Stimulated activated CD8-positive, alpha-beta memory T cell treated with anti-CD3 and anti-CD28 coated beads, Interleukin-15, amount 100 ng/mL, for 4 hours (primary cell): ENCODE data around the gene ING1.

ENCODE experiments used
- DNase-seq, 2 donors: peaks; one replicate each; pipeline ENCODE4 v3.0.0-alpha.2; 2020; ENCODE audit warnings: low read depth in 2 of 2

ING1 gene

DNA sequence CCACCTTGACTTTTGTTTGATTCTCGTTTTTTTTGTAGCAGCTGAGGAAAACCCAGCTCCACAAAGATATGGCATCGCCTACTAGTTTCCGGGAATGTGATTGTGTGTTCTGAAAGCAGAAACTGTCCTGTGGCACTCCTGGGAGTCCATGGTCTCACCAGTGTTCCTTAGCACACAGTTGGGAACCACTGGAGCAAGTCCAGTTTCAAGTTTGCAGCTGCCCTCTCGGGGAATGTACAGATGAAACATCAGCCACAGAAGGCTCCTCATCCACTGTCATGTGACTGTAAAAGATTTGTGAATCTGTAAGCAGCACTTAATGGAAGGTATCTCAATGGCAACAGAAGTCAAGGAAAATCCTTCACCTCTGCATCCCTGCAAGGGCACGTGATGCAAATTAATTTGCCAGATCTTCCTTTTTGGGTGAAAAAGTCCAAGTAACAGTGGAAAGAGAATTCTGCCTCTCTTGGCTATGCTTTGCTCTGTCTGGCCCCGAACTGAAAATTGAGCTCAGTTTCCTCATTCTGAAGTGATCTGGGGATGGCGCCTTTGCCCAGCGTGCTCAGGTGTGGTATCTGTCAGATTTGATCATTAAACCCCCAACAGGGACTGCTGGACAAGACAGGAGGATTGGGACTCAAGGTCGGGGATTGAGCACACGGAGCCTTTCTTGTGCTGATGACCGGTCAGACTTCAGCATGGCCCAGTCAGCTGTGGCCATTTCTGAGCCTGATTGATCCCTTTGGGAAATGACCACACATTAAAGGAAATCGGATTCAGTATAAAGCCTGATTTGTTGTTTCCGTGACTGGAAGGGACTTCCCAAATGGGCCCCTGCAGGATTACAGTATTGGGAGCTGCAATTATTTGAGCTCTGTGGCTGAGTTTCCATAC is 58.8 kb downstream of the ING1 start:
- no peak for DNase-seq
